HG02973 (cell line): Measurements from ENCODE around the gene GABRA6.
A peak's percentile ranks its signal among the peaks of the same experiment; 100 is the strongest.
"Not testable (repeated sequence)": the region's sequence is repeated elsewhere in the genome, so short reads cannot be mapped to it uniquely, and the experiment has no call there.

Experiments used
- ATAC-seq: cut with Tn5 transposase; IDR thresholded peaks from one replicate; pipeline ENCODE4 v1.9.1; 2021; ENCODE audit warnings: moderate library complexity; ENCODE audit not compliant: unreplicated experiment

The GABRA6 gene

DNA sequence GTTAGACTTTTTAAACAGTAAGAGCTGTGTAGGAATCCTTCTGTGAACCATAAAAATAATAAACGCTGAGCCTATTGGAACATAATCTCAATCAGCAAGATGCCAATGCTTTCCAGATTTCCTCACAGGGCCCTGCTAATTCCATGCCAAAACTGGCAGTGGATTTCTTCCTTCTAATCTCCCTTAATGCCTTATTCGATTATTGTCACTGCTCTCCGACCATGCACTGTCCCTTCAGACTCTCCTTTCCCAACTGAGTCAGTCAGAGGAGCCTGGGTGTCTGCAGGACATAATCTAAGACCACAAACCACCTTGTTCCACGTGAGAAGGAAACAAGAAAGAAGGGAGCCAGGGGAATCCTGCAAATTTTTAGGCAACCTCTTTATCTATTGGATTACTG is at the start of gene GABRA6:
TSS of gene GABRA6 (plus strand) at position 261 of the 400 bp plus-strand sequence. CDS start 269 bp downstream, outside the sequence.
- ATAC-seq, result no peak

- no peak for ATAC-seq
Observed at GRCh38 chr5:161637591-161637990, 47.9 kb upstream of the GABRA6 start.

DNA sequence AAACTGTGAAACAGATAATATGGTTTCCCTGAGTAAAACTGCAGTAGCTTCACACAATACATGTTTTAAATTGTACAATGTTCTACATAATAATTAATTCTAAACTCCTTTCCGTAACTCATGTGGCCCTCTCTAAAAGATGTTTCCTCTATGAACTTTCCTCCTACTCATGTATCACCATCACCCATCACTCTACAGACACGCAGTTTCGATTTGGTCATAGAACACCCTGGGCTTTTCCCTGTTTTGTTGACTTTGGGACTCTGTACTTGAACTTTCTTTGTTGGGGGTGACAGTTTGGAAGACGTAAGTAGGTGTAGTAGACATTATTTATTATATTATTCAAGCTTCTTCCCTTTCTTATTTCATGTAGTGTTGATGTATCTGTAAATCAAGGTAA is 44.1 kb upstream of the GABRA6 start:
- ATAC-seq, result no peak

GRCh38 chr5:161645264-161645663 is 40.3 kb upstream of the GABRA6 start:
- no peak for ATAC-seq

GRCh38 chr5:161651926-161652325 is 33.6 kb upstream of the GABRA6 start:
- not testable (repeated sequence) for ATAC-seq

GRCh38 chr5:161660806-161661205 is 24.7 kb upstream of the GABRA6 start:
- ATAC-seq, result no peak

DNA sequence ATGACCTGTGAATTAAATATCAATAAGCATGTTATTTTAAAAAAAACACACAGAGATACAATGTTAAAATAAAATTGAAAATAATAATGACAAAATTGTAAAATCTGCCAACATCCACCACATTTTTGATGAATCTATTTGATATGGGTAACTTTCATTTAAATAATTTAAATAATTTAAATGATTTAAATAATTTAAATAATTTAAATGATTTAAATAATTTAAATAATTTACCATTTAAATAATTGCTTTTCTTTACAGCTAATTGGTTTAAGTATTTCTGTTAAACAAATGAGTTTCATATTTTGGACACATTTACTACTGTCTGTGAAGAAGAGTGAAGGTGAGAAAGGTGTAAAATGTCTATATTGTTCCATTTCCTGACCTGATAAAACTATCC is 22.1 kb upstream of the GABRA6 start:
- no peak for ATAC-seq

- peak; percentile 93 for ATAC-seq
Observed at GRCh38 chr5:161676103-161676502, 9.4 kb upstream of the GABRA6 start.

DNA sequence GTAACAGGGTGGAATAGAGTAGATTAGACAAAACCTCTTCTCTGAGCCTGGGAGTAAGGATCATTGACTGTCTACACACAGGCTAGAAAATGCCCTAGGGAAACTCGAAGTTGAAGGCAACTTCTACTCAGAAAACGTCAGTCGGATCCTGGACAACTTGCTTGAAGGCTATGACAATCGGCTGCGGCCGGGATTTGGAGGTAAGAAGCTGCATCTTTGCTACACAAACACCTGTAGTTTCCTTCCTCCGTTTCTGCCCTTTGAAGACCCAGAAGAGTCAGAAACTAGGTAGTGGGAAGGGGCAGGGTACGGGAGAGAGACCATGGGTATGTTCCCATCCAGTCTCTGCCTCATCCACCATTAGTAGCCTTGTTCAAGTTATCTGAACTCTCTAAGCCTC is 628 bp downstream of the GABRA6 start:
- ATAC-seq, result no peak

DNA sequence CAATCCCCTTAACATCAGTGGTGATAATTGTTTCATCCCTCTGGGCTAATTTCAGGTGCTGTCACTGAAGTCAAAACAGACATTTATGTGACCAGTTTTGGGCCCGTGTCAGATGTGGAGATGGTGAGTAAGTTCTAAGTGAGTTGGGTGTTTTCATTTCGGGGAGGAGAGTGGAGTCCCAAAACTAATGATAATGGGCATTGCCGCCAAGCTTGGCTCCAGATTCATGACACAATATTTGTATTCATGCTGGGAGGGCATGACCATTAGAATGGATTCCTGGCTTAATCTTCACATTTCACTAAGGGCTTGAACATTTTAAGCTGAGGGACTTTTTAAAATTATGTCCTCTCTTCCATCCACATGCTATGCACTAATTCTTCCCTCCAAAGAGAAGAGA is 1.4 kb downstream of the GABRA6 start:
- no peak for ATAC-seq

DNA sequence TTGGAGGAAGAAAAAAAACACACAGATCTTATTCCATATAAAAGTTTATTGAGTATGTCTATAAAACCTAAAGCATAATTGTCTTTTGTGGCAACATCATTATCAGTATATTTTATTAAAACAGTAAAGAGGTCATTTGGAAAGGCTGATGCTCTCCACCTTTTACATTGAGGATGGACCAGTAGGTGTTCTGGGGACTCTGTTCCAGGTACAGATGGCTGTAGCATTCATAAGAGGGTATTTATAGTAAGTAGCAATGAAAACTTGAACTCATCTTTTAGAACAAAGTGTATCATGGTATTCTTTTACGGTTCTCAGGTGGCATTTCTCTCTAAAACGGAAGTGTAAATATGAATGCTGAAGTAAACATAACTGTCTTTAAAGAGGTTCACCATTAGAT is 1.8 kb downstream of the GABRA6 start:
- ATAC-seq, result no peak

- no peak for ATAC-seq
Observed at GRCh38 chr5:161691911-161692310, 6.4 kb downstream of the GABRA6 start.

DNA sequence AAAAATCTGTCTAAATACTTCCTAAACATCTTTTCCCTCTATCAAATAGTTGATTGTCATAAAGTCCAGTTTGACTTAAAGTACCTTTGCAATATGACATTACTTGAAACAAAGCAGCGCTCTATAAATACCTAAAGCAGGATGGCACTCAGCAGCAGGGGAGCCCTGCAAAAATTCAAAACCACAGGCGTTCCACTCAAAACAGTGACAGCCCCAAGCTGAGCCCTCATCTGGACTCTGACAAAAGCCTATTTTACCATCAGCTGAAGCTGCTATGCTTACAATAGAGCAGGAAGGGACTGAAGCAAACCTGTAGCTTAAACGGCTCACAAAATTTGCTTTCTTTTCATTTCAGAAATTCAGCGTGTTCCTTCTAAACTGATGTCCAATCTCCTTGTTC is 11.5 kb downstream of the GABRA6 start:
- ATAC-seq, result no peak

DNA sequence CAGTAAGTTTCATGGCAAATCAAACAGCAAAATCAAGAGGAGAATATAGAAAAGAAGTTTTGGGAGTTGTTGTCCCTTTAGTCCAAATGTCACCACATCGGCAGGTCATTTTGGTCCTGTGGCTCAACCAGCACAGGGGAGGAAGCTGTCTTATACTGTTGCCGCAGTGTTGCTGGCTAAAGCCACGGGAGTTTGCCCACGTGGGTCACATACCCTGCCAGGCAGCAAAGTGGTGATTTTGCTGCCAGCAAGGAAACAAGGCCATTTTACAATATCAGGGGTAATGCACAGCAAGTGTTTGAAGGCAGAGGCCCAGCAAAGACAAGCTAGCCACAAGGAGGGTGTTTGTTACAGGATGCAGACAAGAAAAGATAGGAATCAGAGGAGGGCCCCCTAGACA is 14.5 kb downstream of the GABRA6 start:
- ATAC-seq, result no peak

GRCh38 chr5:161703528-161703927 is 18.0 kb downstream of the GABRA6 start:
- ATAC-seq, result no peak

DNA sequence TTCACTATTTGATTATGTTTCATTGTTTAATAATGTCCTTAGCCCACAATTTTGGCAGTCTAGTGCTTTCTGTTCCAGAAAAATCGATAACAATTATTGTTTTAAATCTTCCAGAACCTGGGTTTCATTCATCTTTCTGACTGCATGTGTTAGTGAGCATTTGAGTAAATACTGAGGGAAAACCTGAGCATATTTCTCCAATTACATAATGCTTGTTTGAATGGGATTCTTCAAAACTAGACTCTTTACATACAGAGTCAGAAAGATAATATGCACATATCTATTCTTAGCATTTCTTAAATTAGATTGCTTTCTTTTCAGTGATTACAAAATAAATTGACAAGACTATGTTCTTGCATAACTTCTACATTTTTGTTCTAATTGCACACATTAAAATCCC is 21.9 kb downstream of the GABRA6 start:
- ATAC-seq, result no peak

DNA sequence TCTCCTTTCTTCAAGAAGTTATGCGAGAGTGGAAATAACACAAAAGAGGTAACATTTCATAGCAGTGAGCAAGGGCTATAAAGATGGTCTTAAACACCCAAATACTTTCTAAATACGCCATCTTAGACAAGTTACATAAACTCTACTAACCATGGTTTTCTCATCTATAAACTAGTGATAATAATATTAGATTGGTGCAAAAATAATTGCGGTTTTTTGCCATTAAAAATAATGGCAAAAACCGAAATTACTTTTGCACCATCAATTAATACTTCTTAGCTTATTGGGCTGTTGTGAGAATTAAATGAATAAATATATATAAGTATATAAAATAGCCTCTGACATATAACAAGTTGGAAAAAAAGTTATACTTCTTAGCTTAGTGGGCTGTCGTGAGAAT is 23.7 kb downstream of the GABRA6 start:
- ATAC-seq, result no peak

DNA sequence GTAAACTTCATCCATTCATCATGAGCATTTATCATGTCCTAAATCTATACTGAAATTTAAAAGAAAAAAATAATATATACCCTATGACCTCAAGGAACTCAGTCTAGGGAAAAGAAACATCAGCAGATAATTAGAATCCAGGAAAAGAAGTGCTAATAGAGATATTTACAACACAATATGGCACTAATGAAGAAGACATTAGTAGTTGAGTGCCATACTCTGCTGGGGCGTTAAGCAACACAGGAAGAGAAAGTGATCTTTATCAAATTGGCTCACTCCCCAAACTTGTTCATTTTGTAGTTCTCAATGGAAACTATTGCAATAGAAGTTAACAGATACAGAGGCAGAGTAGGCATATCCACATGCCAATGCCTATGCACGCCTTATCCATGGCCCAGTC is 27.5 kb downstream of the GABRA6 start:
- ATAC-seq, result no peak

- ATAC-seq, result no peak
Observed at GRCh38 chr5:161719157-161719556, 33.6 kb downstream of the GABRA6 start.

- no peak for ATAC-seq
Observed at GRCh38 chr5:161720460-161720859, 34.9 kb downstream of the GABRA6 start.

GRCh38 chr5:161734741-161735140 is 49.2 kb downstream of the GABRA6 start:
- no peak for ATAC-seq

DNA sequence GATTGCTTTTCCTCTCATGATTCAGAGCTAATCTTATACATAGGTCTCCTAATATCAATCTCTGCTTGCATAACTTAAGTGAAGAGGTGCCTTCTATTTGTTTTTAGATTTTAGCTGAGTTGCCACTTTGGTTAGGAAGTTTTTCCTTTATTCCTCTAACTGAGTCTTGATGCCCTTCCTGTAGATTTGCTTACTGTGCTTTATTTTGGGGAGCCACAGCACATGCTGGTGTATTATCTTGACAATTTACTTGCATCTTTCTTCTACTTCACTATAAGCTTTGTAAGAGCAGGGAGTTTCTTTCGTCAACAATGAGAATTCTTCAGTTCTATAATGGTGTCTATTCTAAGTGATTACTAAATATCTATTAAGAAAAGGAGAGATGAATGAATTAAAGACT is 54.9 kb downstream of the GABRA6 start:
- no peak for ATAC-seq

GRCh38 chr5:161744276-161744675 is 58.8 kb downstream of the GABRA6 start:
- no peak for ATAC-seq

DNA sequence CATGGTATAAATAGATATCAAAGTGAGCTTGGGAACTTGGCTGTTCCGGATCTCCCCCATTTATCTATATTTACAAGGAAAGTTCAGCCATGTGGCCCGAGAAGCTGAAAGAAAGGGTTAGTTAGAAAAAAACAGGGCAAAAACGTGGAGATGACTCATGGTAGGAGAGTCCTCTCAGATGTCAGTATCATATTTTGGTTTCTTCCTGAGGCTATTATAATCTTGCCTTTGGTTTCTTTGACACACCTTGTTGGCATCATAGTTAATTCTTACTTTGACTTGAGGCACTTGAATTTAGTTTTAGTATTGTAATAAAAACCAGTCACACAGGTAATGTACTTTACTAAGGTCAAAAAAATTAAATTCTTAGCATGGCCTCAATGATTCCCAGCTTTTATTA is 59.9 kb downstream of the GABRA6 start:
- no peak for ATAC-seq
